ENCODE results near the gene PTBP3.

- TF ChIP-seq CTCF (conservative IDR thresholded peaks at IDR 0.05 in 1 of 2, IDR thresholded peaks at IDR 0.05 in 1 of 2; ENCODE audit: low read depth in 1 of 2, low read length in 2 of 2) (no peak), EZH2 (IDR thresholded peaks at IDR 0.05; ENCODE audit: low read length, missing control alignments) (no peak)
Observed at GRCh38 chr9:112316258-112316943, 17.0 kb downstream of the PTBP3 start.

All from fibroblast of lung (primary cell).